Activated CD4-positive, alpha-beta T cell treated with anti-CD3 and anti-CD28 coated beads, Interleukin-2, amount 10 ng/mL, durations not matched to agents 7 days and 5 days (primary cell): ENCODE measurements around the gene MYO5B. TPM values are rescaled to one million over a fixed set of nuclear protein-coding genes. Genes with fewer than 3 reads are reported as not detected.

ENCODE experiments used
- CTCF ChIA-PET: fragments of 350-600 bp; sonication (Branson Sonifier 250); formaldehyde crosslinking; loops from one replicate; lab custom pipeline; 2021; ENCODE audit warnings: antibody characterized with exemption; lab: Charles Lee
- POLR2A ChIA-PET: fragments of 350-600 bp; sonication (Branson Sonifier 250); formaldehyde crosslinking; loops from one replicate; lab custom pipeline; 2021; ENCODE audit warnings: antibody characterized with exemption; lab: Charles Lee
- DNase-seq: peaks from one replicate; pipeline ENCODE4 v3.0.0-alpha.2; 2020
- H3K27ac Mint-ChIP-seq: one replicate; pipeline ENCODE4 v1.8.0; 2021; ENCODE audit warnings: mild to moderate bottlenecking, moderate library complexity, mixed read lengths
- H3K27me3 Mint-ChIP-seq: one replicate; pipeline ENCODE4 v1.8.0; 2021; ENCODE audit warnings: mixed read lengths
- H3K36me3 Mint-ChIP-seq: one replicate; pipeline ENCODE4 v1.8.0; 2021; ENCODE audit warnings: low read depth, mixed read lengths
- H3K4me1 Mint-ChIP-seq: one replicate; pipeline ENCODE4 v1.8.0; 2021; ENCODE audit warnings: mixed read lengths
- H3K4me3 Mint-ChIP-seq: one replicate; pipeline ENCODE4 v1.8.0; 2021; ENCODE audit warnings: mild to moderate bottlenecking, moderate library complexity, mixed read lengths
- H3K9me3 Mint-ChIP-seq: one replicate; pipeline ENCODE4 v1.8.0; 2021; ENCODE audit warnings: mixed read lengths
- total RNA-seq, 2 experiments: library from RNA; stranded (reverse); gene quantifications; one replicate each; pipeline ENCODE4 v1.2.3, GENCODE V29; 2021

MYO5B gene
- total RNA-seq, 2 experiments from 2014 or later: 0.12 TPM; not detected in 1

GRCh38 chr18:49878567-49879270, 316.2 kb downstream of the MYO5B start:
- POLR2A ChIA-PET: no interaction called here
- H3K4me3 Mint-ChIP-seq: no peak overlapping the region
- peaks cover 26% of the 10 kb centered on the region for H3K27me3 Mint-ChIP-seq
- CTCF ChIA-PET: no interaction called here
- H3K36me3 Mint-ChIP-seq: no peaks in the 10 kb centered on the region
- no peak overlapping the region for H3K27ac Mint-ChIP-seq
- no peak for DNase-seq
- no peaks in the 10 kb centered on the region for H3K9me3 Mint-ChIP-seq
- H3K4me1 Mint-ChIP-seq: peaks cover 5% of the 10 kb centered on the region

- Mint-ChIP-seq H3K27ac (no peak overlapping the region), H3K4me1 (peaks cover 6% of the 10 kb centered on the region), H3K36me3 (no peaks in the 10 kb centered on the region), H3K27me3 (peaks cover 26% of the 10 kb centered on the region), H3K9me3 (no peaks in the 10 kb centered on the region), H3K4me3 (no peak overlapping the region)
- CTCF ChIA-PET: interaction anchor here (1.4 kb wide), 1 partner anchor 20 kb away, joined by 3 read pairs; no protein-coding TSS in a partner anchor
- POLR2A ChIA-PET: no interaction called here
- DNase-seq: no peak
Measured at GRCh38 chr18:49878015-49878414, 316.9 kb downstream of the MYO5B start.

GRCh38 chr18:49876536-49876935, 318.4 kb downstream of the MYO5B start:
- H3K4me3 Mint-ChIP-seq: no peak overlapping the region
- peaks cover 6% of the 10 kb centered on the region for H3K4me1 Mint-ChIP-seq
- peaks cover 21% of the 10 kb centered on the region for H3K27me3 Mint-ChIP-seq
- ChIA-PET POLR2A (no interaction called here), CTCF (interaction anchor here (1.2 kb wide), 1 partner anchor 12 kb away, joined by 3 read pairs; no protein-coding TSS in a partner anchor)
- H3K27ac Mint-ChIP-seq: no peak overlapping the region
- no peaks in the 10 kb centered on the region for H3K36me3 Mint-ChIP-seq
- H3K9me3 Mint-ChIP-seq: no peaks in the 10 kb centered on the region
- no peak for DNase-seq

- no peaks in the 10 kb centered on the region for H3K36me3 Mint-ChIP-seq
- ChIA-PET CTCF (no interaction called here), POLR2A (no interaction called here)
- peaks cover 6% of the 10 kb centered on the region for H3K4me1 Mint-ChIP-seq
- DNase-seq: no peak
- no peaks in the 10 kb centered on the region for H3K9me3 Mint-ChIP-seq
- H3K4me3 Mint-ChIP-seq: no peak overlapping the region
- H3K27me3 Mint-ChIP-seq: peaks cover 18% of the 10 kb centered on the region
- H3K27ac Mint-ChIP-seq: no peak overlapping the region
Measured at GRCh38 chr18:49875783-49876182, 319.2 kb downstream of the MYO5B start.

GRCh38 chr18:49875155-49875554, 319.8 kb downstream of the MYO5B start:
- Mint-ChIP-seq H3K27ac (no peak overlapping the region), H3K27me3 (peaks cover 15% of the 10 kb centered on the region), H3K4me3 (no peak overlapping the region), H3K9me3 (no peaks in the 10 kb centered on the region), H3K4me1 (peaks cover 6% of the 10 kb centered on the region), H3K36me3 (no peaks in the 10 kb centered on the region)
- POLR2A ChIA-PET: no interaction called here
- DNase-seq: no peak
- CTCF ChIA-PET: no interaction called here

GRCh38 chr18:49874238-49874637, 320.7 kb downstream of the MYO5B start:
- Mint-ChIP-seq H3K27ac (no peak overlapping the region), H3K4me3 (no peak overlapping the region), H3K9me3 (no peaks in the 10 kb centered on the region), H3K27me3 (peaks cover 9% of the 10 kb centered on the region), H3K36me3 (no peaks in the 10 kb centered on the region), H3K4me1 (peaks cover 6% of the 10 kb centered on the region)
- POLR2A ChIA-PET: no interaction called here
- CTCF ChIA-PET: no interaction called here
- no peak for DNase-seq

GRCh38 chr18:49869354-49869753, 325.6 kb downstream of the MYO5B start:
- Mint-ChIP-seq H3K36me3 (no peaks in the 10 kb centered on the region), H3K4me1 (peaks cover 5% of the 10 kb centered on the region), H3K4me3 (no peak overlapping the region), H3K9me3 (no peaks in the 10 kb centered on the region), H3K27ac (no peak overlapping the region), H3K27me3 (no peaks in the 10 kb centered on the region)
- ChIA-PET POLR2A (interaction anchor here (0.6 kb wide), 1 partner anchor 61 kb away, joined by 3 read pairs; no protein-coding TSS in a partner anchor), CTCF (interaction anchor here (0.6 kb wide), 2 partner anchors 109 to 327 kb away, joined by 3 read pairs; no protein-coding TSS in a partner anchor)
- DNase-seq: no peak

GRCh38 chr18:49866680-49867079, 328.3 kb downstream of the MYO5B start:
- H3K27me3 Mint-ChIP-seq: no peaks in the 10 kb centered on the region
- ChIA-PET POLR2A (no interaction called here), CTCF (no interaction called here)
- no peak overlapping the region for H3K4me3 Mint-ChIP-seq
- H3K36me3 Mint-ChIP-seq: no peaks in the 10 kb centered on the region
- no peak overlapping the region for H3K27ac Mint-ChIP-seq
- no peak for DNase-seq
- no peaks in the 10 kb centered on the region for H3K4me1 Mint-ChIP-seq
- no peaks in the 10 kb centered on the region for H3K9me3 Mint-ChIP-seq

- ChIA-PET CTCF (no interaction called here), POLR2A (no interaction called here)
- H3K9me3 Mint-ChIP-seq: no peaks in the 10 kb centered on the region
- no peak overlapping the region for H3K27ac Mint-ChIP-seq
- H3K4me1 Mint-ChIP-seq: no peaks in the 10 kb centered on the region
- H3K4me3 Mint-ChIP-seq: no peak overlapping the region
- no peak for DNase-seq
- H3K27me3 Mint-ChIP-seq: no peaks in the 10 kb centered on the region
- H3K36me3 Mint-ChIP-seq: no peaks in the 10 kb centered on the region
Measured at GRCh38 chr18:49865401-49865800, 329.5 kb downstream of the MYO5B start.

- DNase-seq: no peak
- no peaks in the 10 kb centered on the region for H3K36me3 Mint-ChIP-seq
- H3K4me3 Mint-ChIP-seq: no peak overlapping the region
- ChIA-PET CTCF (no interaction called here), POLR2A (no interaction called here)
- no peaks in the 10 kb centered on the region for H3K4me1 Mint-ChIP-seq
- H3K27me3 Mint-ChIP-seq: no peaks in the 10 kb centered on the region
- no peaks in the 10 kb centered on the region for H3K9me3 Mint-ChIP-seq
- no peak overlapping the region for H3K27ac Mint-ChIP-seq
Measured at GRCh38 chr18:49863769-49864621, 331.0 kb downstream of the MYO5B start.

GRCh38 chr18:49862656-49863385, 332.1 kb downstream of the MYO5B start:
- no peak for DNase-seq
- Mint-ChIP-seq H3K27me3 (no peaks in the 10 kb centered on the region), H3K9me3 (no peaks in the 10 kb centered on the region), H3K4me1 (no peaks in the 10 kb centered on the region), H3K36me3 (no peaks in the 10 kb centered on the region), H3K27ac (no peak overlapping the region), H3K4me3 (no peak overlapping the region)
- ChIA-PET CTCF (interaction anchor here (0.6 to 1.1 kb wide), 3 partner anchors 13 to 352 kb away, joined by 3 to 5 read pairs (median 4); no protein-coding TSS in a partner anchor), POLR2A (no interaction called here)

- POLR2A ChIA-PET: no interaction called here
Measured at GRCh38 chr18:49861659-49862058, 333.3 kb downstream of the MYO5B start.

More at GRCh38 chr18:49861659-49862058, 333.3 kb downstream of the MYO5B start:
- CTCF ChIA-PET: interaction anchor here (1.0 to 1.6 kb wide), 3 partner anchors 13 to 302 kb away, joined by 3 read pairs; no protein-coding TSS in a partner anchor
- Mint-ChIP-seq H3K9me3 (no peaks in the 10 kb centered on the region), H3K4me3 (no peak overlapping the region), H3K4me1 (no peaks in the 10 kb centered on the region), H3K27me3 (no peaks in the 10 kb centered on the region), H3K36me3 (no peaks in the 10 kb centered on the region), H3K27ac (no peak overlapping the region)
- DNase-seq: peak; percentile 13
